ENCODE data around the gene LILRA2. TPM values are rescaled to one million over a fixed set of nuclear protein-coding genes. Genes with fewer than 3 reads are reported as not detected.
"Not testable (repeated sequence)": the region's sequence is repeated elsewhere in the genome, so short reads cannot be mapped to it uniquely, and the experiment has no call there.

The LILRA2 gene
- total RNA-seq, 1 experiment from 2014 or later, result not detected

DNA sequence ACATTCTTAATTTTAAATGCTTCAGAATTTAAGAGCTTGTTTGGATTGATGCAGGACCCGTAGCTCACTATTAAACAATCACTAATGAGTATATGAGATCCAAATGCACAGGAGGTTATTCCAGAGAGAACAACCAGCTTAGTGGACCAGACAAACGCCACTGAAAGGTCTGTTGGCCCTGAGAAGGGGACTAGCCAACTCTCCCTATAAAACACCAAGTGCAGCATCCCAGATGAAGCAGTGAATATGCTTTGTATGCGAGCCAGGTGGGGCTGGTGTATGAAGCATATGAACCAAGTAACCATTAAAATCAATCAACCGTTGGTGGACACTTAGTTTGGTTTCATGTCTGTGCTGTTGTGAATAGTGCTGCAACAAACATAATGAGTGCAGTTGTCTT is 46.9 kb downstream of the LILRA2 start:
- H3K36me3 Mint-ChIP-seq, result peaks cover 49% of the 10 kb centered on the region
- TF ChIP-seq AR (CRISPR knock-in tag; IDR thresholded peaks at IDR 0.05) (no peak), ZNF263 (CRISPR knock-in tag; IDR thresholded peaks at IDR 0.05; ENCODE audit: low read depth) (no peak)
- CTCF ChIA-PET, result no interaction called here
- peaks cover 15% of the 10 kb centered on the region; the same call in 1 of the 2 replicates for H3K27me3 Mint-ChIP-seq (ENCODE audit: low read depth)
- POLR2A ChIA-PET, result no interaction called here
- H3K9me3 Mint-ChIP-seq, result peaks cover 67% of the 10 kb centered on the region
- H3K4me1 Mint-ChIP-seq, result no peaks in the 10 kb centered on the region
- H3K27ac Mint-ChIP-seq, result no peak overlapping the region
- DNase-seq (ENCODE audit: low spot score) (no peak), ATAC-seq (no peak)
- no peak overlapping the region for H3K4me3 Mint-ChIP-seq

DNA sequence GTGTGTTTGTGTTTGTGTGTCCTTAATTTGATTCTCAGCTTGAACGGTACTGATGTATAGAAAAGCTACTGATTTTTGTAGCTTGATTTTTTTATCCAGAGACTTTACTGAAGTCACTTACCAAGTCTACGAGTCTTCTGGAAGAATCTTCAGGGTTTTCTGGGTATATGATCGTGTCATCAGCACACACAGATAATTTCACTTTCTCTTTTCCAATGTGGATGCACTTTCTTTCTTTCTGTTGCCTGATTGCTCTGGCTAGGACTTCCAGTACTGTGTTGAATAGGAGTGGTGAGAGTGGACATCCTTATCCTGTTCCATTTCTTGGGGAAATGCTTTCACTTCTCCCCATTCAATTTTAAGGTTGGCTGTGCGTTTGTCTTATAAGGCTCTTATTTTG is 48.8 kb downstream of the LILRA2 start:
- no peak for ATAC-seq

GRCh38 chr19:54624234-54624633 is 50.6 kb downstream of the LILRA2 start:
- CTCF ChIA-PET; ATAC-seq; H3K4me3 Mint-ChIP-seq; H3K27ac Mint-ChIP-seq; H3K4me1 Mint-ChIP-seq; DNase-seq (ENCODE audit: low spot score); POLR2A ChIA-PET: not testable (repeated sequence)
- Mint-ChIP-seq H3K36me3 (peaks cover 62% of the 10 kb centered on the region), H3K9me3 (peaks cover 72% of the 10 kb centered on the region), H3K27me3 (ENCODE audit: low read depth) (peaks cover 22% of the 10 kb centered on the region)

More for the DNA sequence above, 48.8 kb downstream of the LILRA2 start:
- no peak for TF ChIP-seq E2F4 (CRISPR knock-in tag; IDR thresholded peaks at IDR 0.05; ENCODE audit: borderline replicate concordance, low read depth)
- TF ChIP-seq, protein P1, sequence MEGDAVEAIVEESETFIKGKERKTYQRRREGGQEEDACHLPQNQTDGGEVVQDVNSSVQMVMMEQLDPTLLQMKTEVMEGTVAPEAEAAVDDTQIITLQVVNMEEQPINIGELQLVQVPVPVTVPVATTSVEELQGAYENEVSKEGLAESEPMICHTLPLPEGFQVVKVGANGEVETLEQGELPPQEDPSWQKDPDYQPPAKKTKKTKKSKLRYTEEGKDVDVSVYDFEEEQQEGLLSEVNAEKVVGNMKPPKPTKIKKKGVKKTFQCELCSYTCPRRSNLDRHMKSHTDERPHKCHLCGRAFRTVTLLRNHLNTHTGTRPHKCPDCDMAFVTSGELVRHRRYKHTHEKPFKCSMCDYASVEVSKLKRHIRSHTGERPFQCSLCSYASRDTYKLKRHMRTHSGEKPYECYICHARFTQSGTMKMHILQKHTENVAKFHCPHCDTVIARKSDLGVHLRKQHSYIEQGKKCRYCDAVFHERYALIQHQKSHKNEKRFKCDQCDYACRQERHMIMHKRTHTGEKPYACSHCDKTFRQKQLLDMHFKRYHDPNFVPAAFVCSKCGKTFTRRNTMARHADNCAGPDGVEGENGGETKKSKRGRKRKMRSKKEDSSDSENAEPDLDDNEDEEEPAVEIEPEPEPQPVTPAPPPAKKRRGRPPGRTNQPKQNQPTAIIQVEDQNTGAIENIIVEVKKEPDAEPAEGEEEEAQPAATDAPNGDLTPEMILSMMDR (IDR thresholded peaks at IDR 0.05), result no peak
- TF ChIP-seq NR1H2 (CRISPR knock-in tag; IDR thresholded peaks at IDR 0.05), result no peak
- TF ChIP-seq USF1 (CRISPR knock-in tag; IDR thresholded peaks at IDR 0.05), result no peak
- no peak for TF ChIP-seq NFE2L1 (CRISPR knock-in tag; IDR thresholded peaks at IDR 0.05)
- TF ChIP-seq, protein P2, sequence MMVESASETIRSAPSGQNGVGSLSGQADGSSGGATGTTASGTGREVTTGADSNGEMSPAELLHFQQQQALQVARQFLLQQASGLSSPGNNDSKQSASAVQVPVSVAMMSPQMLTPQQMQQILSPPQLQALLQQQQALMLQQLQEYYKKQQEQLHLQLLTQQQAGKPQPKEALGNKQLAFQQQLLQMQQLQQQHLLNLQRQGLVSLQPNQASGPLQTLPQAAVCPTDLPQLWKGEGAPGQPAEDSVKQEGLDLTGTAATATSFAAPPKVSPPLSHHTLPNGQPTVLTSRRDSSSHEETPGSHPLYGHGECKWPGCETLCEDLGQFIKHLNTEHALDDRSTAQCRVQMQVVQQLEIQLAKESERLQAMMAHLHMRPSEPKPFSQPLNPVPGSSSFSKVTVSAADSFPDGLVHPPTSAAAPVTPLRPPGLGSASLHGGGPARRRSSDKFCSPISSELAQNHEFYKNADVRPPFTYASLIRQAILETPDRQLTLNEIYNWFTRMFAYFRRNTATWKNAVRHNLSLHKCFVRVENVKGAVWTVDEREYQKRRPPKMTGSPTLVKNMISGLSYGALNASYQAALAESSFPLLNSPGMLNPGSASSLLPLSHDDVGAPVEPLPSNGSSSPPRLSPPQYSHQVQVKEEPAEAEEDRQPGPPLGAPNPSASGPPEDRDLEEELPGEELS (CRISPR knock-in tag; IDR thresholded peaks at IDR 0.05), result no peak
- peaks cover 16% of the 10 kb centered on the region for H3K27me3 Mint-ChIP-seq (ENCODE audit: low read depth)
- no peak overlapping the region for H3K4me3 Mint-ChIP-seq
- peaks cover 52% of the 10 kb centered on the region for H3K36me3 Mint-ChIP-seq
- H3K4me1 Mint-ChIP-seq, result no peaks in the 10 kb centered on the region
- ChIA-PET CTCF (no interaction called here), POLR2A (no interaction called here)
- no peak for DNase-seq (ENCODE audit: low spot score)
- H3K27ac Mint-ChIP-seq, result no peak overlapping the region
- H3K9me3 Mint-ChIP-seq, result peaks cover 66% of the 10 kb centered on the region

DNA sequence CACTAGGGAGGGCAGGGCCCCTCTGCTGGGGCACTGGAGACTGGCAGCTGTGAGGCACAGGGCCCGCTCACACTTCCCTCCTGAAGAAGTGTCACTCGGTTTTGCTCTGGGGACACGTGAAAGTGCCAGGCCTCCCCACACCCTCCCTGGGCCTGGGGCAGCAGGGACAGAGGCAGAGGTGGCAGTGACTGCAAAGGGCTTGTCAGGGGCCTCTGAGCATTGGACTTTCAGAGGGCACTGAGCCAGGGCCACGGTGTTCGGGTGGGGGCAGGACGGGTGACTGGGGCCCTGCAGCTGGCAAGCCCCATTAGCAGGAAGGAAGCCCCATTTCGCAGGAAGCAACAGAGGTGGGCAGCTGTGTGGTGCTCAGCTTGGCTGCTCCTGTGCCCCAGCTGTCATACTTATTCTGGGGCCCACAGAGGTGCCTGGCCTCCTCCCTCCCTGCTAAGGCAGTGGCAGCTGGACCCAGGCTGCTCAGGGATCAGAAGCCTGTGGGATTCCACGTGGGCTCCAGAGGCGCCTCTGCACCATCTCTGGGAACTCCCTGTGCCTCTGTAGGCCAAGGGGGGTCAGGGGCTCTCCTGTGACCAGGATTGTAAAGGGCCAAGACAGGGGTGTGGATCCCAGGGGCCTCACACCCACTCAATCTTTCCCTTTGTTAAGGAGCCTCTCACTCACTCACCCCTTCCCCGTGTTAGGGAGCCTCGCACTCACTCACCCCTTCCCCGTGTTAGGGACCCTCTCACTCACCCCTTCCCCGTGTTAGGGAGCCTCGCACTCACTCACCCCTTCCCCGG is 51.5 kb downstream of the LILRA2 start:
- Mint-ChIP-seq H3K36me3 (peaks cover 64% of the 10 kb centered on the region), H3K9me3 (peaks cover 75% of the 10 kb centered on the region), H3K27me3 (ENCODE audit: low read depth) (peaks cover 22% of the 10 kb centered on the region)
- ATAC-seq; H3K4me3 Mint-ChIP-seq; POLR2A ChIA-PET; H3K4me1 Mint-ChIP-seq; DNase-seq (ENCODE audit: low spot score); CTCF ChIA-PET; H3K27ac Mint-ChIP-seq: not testable (repeated sequence)

Measured in WTC11 (cell line).